WTC11 (cell line): ENCODE data around the gene SFRP2. TPM values are rescaled to one million over a fixed set of nuclear protein-coding genes. Genes with fewer than 3 reads are reported as not detected.

Experiments used
- ATAC-seq: fragments of 200-7000 bp; cut with Tn5 transposase; 2 replicates; pipeline ENCODE4 v1.10.0; 2021; ENCODE audit warnings: mild to moderate bottlenecking, moderate library complexity
- CTCF ChIA-PET: fragments of 300-600 bp; sonication (Branson Sonifier 250); formaldehyde crosslinking; loops from one replicate; lab custom pipeline; 2021; ENCODE audit warnings: antibody characterized with exemption; lab: Charles Lee
- POLR2A ChIA-PET: fragments of 350-600 bp; sonication (Branson Sonifier 250); formaldehyde crosslinking; loops from one replicate; lab custom pipeline; 2021; ENCODE audit warnings: antibody characterized with exemption; lab: Charles Lee
- DNase-seq: peaks from one replicate; pipeline ENCODE4 v3.0.0; 2021; ENCODE audit warnings: low spot score
- H3K27ac Mint-ChIP-seq: 2 replicates; pipeline ENCODE4 v1.8.0; 2021; ENCODE audit warnings: mixed read lengths
- H3K27me3 Mint-ChIP-seq: 2 replicates; pipeline ENCODE4 v1.8.0; 2021; ENCODE audit warnings: low read depth, mild to moderate bottlenecking, moderate library complexity, mixed read lengths
- H3K36me3 Mint-ChIP-seq: 2 replicates; pipeline ENCODE4 v1.8.0; 2021; ENCODE audit warnings: mixed read lengths
- H3K4me1 Mint-ChIP-seq: 2 replicates; pipeline ENCODE4 v1.8.0; 2022; ENCODE audit warnings: mixed read lengths
- H3K4me3 Mint-ChIP-seq: 2 replicates; pipeline ENCODE4 v1.8.0; 2021; ENCODE audit warnings: mild to moderate bottlenecking, moderate library complexity, mixed read lengths
- H3K9me3 Mint-ChIP-seq: 2 replicates; pipeline ENCODE4 v1.8.0; 2021; ENCODE audit warnings: mixed read lengths
- CREM ChIP-seq: sonication (generic); formaldehyde crosslinking; IDR thresholded peaks from 2 replicates; pipeline ENCODE4 v1.8.1; 2022; ENCODE audit warnings: mild to moderate bottlenecking, missing genetic modification reagents, moderate library complexity
- E2F4 ChIP-seq: sonication (generic); formaldehyde crosslinking; IDR thresholded peaks from 2 replicates; pipeline ENCODE4 v1.8.1; 2022; ENCODE audit warnings: low read depth, mild to moderate bottlenecking, moderate library complexity, missing genetic modification reagents, borderline replicate concordance
- ELF4 ChIP-seq: sonication (generic); formaldehyde crosslinking; IDR thresholded peaks from 2 replicates; pipeline ENCODE4 v1.8.1; 2022; ENCODE audit warnings: low read depth, mild to moderate bottlenecking, moderate library complexity, missing genetic modification reagents
- KAT7 ChIP-seq: sonication (generic); formaldehyde crosslinking; IDR thresholded peaks from 2 replicates; pipeline ENCODE4 v1.8.1; 2023; ENCODE audit warnings: missing genetic modification reagents, mild to moderate bottlenecking, borderline replicate concordance
- NFE2L1 ChIP-seq: sonication (generic); formaldehyde crosslinking; IDR thresholded peaks from 2 replicates; pipeline ENCODE4 v1.8.1; 2023; ENCODE audit warnings: missing genetic modification reagents
- NR1H2 ChIP-seq: sonication (generic); formaldehyde crosslinking; IDR thresholded peaks from 2 replicates; pipeline ENCODE4 v1.9.0; 2021; ENCODE audit warnings: mild to moderate bottlenecking, moderate library complexity, missing genetic modification reagents
- OVOL2 ChIP-seq: fragments of 250-450 bp; sonication (Bioruptor Pico); IDR thresholded peaks from 2 replicates; pipeline ENCODE4 v1.9.0; 2021; ENCODE audit warnings: mild to moderate bottlenecking, borderline replicate concordance
- PRDM15 ChIP-seq: sonication (generic); formaldehyde crosslinking; IDR thresholded peaks from 2 replicates; pipeline ENCODE4 v1.8.0; 2022; ENCODE audit warnings: missing genetic modification reagents
- TP53 ChIP-seq: sonication (generic); formaldehyde crosslinking; IDR thresholded peaks from 2 replicates; pipeline ENCODE4 v1.8.1; 2023; ENCODE audit warnings: mild to moderate bottlenecking, missing genetic modification reagents
- USF2 ChIP-seq: sonication (generic); formaldehyde crosslinking; IDR thresholded peaks from 2 replicates; pipeline ENCODE4 v1.8.1; 2023; ENCODE audit warnings: mild to moderate bottlenecking, missing genetic modification reagents, moderate library complexity
- total RNA-seq: library from RNA; stranded (reverse); gene quantifications from 3 replicates; pipeline ENCODE4 v1.2.3, GENCODE V29; 2021
- TF ChIP-seq, protein P1 (sequence below): sonication (generic); formaldehyde crosslinking; IDR thresholded peaks from 2 replicates; pipeline ENCODE4 v1.8.1; 2022; ENCODE audit warnings: low read depth, missing genetic modification reagents, borderline replicate concordance
- TF ChIP-seq, protein P2 (sequence below): fragments of 250-450 bp; sonication (Bioruptor Pico); IDR thresholded peaks from 2 replicates; pipeline ENCODE4 v2.1.2; 2022; ENCODE audit warnings: mild to moderate bottlenecking, moderate library complexity
- TF ChIP-seq, protein P3 (sequence below): fragments of 250-450 bp; sonication (Bioruptor Pico); IDR thresholded peaks from 2 replicates; pipeline ENCODE4 v1.9.0; 2021; ENCODE audit warnings: mild to moderate bottlenecking, borderline replicate concordance
- TF ChIP-seq, protein P4 (sequence below): fragments of 250-450 bp; sonication (Bioruptor Pico); IDR thresholded peaks from 2 replicates; pipeline ENCODE4 v1.9.0; 2021; ENCODE audit warnings: mild to moderate bottlenecking
- TF ChIP-seq, protein P5 (sequence below): sonication (generic); formaldehyde crosslinking; IDR thresholded peaks from 2 replicates; pipeline ENCODE4 v1.8.0; 2022; ENCODE audit warnings: mild to moderate bottlenecking, missing genetic modification reagents
- TF ChIP-seq, protein P6 (sequence below): fragments of 200-600 bp; IDR thresholded peaks from 2 replicates; pipeline ENCODE4 v1.8.0; 2022; ENCODE audit warnings: antibody characterized with exemption

The SFRP2 gene
- total RNA-seq, 1 experiment from 2014 or later, result 417 TPM

DNA sequence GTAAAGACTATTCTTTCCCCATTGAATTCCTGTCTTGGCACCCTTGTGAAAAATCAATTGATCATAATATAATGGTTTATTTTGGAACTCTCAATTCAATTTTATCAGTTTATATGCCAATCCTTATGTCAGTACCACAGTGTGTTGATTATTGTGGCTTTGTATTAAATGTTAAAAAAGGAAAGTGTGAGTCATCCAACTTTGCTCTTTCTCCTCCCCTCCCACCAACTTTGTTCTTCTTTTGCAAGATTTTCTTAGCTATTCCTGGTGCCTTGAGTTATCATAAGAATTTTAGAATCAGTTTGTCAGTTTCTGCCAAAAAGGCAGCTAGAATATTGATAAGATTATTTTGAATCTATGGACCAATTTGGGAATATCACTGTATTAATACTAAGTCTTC lies 17.8 kb downstream of the SFRP2 start (continued):
- TF ChIP-seq, protein P1, sequence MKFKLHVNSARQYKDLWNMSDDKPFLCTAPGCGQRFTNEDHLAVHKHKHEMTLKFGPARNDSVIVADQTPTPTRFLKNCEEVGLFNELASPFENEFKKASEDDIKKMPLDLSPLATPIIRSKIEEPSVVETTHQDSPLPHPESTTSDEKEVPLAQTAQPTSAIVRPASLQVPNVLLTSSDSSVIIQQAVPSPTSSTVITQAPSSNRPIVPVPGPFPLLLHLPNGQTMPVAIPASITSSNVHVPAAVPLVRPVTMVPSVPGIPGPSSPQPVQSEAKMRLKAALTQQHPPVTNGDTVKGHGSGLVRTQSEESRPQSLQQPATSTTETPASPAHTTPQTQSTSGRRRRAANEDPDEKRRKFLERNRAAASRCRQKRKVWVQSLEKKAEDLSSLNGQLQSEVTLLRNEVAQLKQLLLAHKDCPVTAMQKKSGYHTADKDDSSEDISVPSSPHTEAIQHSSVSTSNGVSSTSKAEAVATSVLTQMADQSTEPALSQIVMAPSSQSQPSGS, result no peak
- TF ChIP-seq, protein P2, sequence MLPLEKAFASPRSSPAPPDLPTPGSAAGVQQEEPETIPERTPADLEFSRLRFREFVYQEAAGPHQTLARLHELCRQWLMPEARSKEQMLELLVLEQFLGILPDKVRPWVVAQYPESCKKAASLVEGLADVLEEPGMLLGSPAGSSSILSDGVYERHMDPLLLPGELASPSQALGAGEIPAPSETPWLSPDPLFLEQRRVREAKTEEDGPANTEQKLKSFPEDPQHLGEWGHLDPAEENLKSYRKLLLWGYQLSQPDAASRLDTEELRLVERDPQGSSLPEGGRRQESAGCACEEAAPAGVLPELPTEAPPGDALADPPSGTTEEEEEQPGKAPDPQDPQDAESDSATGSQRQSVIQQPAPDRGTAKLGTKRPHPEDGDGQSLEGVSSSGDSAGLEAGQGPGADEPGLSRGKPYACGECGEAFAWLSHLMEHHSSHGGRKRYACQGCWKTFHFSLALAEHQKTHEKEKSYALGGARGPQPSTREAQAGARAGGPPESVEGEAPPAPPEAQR (CRISPR knock-in tag), result no peak

GRCh38 chr4:153766758-153767157 lies 22.1 kb downstream of the SFRP2 start:
- TF ChIP-seq, protein P2 (CRISPR knock-in tag), result no peak
- TF ChIP-seq, protein P3, sequence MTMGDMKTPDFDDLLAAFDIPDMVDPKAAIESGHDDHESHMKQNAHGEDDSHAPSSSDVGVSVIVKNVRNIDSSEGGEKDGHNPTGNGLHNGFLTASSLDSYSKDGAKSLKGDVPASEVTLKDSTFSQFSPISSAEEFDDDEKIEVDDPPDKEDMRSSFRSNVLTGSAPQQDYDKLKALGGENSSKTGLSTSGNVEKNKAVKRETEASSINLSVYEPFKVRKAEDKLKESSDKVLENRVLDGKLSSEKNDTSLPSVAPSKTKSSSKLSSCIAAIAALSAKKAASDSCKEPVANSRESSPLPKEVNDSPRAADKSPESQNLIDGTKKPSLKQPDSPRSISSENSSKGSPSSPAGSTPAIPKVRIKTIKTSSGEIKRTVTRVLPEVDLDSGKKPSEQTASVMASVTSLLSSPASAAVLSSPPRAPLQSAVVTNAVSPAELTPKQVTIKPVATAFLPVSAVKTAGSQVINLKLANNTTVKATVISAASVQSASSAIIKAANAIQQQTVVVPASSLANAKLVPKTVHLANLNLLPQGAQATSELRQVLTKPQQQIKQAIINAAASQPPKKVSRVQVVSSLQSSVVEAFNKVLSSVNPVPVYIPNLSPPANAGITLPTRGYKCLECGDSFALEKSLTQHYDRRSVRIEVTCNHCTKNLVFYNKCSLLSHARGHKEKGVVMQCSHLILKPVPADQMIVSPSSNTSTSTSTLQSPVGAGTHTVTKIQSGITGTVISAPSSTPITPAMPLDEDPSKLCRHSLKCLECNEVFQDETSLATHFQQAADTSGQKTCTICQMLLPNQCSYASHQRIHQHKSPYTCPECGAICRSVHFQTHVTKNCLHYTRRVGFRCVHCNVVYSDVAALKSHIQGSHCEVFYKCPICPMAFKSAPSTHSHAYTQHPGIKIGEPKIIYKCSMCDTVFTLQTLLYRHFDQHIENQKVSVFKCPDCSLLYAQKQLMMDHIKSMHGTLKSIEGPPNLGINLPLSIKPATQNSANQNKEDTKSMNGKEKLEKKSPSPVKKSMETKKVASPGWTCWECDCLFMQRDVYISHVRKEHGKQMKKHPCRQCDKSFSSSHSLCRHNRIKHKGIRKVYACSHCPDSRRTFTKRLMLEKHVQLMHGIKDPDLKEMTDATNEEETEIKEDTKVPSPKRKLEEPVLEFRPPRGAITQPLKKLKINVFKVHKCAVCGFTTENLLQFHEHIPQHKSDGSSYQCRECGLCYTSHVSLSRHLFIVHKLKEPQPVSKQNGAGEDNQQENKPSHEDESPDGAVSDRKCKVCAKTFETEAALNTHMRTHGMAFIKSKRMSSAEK, result no peak
- TF ChIP-seq ELF4 (CRISPR knock-in tag), result no peak
- TF ChIP-seq NR1H2 (CRISPR knock-in tag), result no peak
- no peak for TF ChIP-seq E2F4 (CRISPR knock-in tag)
- TF ChIP-seq, protein P4, sequence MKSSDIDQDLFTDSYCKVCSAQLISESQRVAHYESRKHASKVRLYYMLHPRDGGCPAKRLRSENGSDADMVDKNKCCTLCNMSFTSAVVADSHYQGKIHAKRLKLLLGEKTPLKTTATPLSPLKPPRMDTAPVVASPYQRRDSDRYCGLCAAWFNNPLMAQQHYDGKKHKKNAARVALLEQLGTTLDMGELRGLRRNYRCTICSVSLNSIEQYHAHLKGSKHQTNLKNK, result no peak
- TF ChIP-seq, protein P5, sequence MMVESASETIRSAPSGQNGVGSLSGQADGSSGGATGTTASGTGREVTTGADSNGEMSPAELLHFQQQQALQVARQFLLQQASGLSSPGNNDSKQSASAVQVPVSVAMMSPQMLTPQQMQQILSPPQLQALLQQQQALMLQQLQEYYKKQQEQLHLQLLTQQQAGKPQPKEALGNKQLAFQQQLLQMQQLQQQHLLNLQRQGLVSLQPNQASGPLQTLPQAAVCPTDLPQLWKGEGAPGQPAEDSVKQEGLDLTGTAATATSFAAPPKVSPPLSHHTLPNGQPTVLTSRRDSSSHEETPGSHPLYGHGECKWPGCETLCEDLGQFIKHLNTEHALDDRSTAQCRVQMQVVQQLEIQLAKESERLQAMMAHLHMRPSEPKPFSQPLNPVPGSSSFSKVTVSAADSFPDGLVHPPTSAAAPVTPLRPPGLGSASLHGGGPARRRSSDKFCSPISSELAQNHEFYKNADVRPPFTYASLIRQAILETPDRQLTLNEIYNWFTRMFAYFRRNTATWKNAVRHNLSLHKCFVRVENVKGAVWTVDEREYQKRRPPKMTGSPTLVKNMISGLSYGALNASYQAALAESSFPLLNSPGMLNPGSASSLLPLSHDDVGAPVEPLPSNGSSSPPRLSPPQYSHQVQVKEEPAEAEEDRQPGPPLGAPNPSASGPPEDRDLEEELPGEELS (CRISPR knock-in tag), result no peak
- TF ChIP-seq, protein P6, sequence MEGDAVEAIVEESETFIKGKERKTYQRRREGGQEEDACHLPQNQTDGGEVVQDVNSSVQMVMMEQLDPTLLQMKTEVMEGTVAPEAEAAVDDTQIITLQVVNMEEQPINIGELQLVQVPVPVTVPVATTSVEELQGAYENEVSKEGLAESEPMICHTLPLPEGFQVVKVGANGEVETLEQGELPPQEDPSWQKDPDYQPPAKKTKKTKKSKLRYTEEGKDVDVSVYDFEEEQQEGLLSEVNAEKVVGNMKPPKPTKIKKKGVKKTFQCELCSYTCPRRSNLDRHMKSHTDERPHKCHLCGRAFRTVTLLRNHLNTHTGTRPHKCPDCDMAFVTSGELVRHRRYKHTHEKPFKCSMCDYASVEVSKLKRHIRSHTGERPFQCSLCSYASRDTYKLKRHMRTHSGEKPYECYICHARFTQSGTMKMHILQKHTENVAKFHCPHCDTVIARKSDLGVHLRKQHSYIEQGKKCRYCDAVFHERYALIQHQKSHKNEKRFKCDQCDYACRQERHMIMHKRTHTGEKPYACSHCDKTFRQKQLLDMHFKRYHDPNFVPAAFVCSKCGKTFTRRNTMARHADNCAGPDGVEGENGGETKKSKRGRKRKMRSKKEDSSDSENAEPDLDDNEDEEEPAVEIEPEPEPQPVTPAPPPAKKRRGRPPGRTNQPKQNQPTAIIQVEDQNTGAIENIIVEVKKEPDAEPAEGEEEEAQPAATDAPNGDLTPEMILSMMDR, result no peak
- TF ChIP-seq USF2 (CRISPR knock-in tag), result no peak
- no peak for TF ChIP-seq KAT7 (CRISPR knock-in tag)
- TF ChIP-seq NFE2L1 (CRISPR knock-in tag), result no peak
- no peak for TF ChIP-seq PRDM15 (CRISPR knock-in tag)
- no peak for TF ChIP-seq TP53 (CRISPR knock-in tag)
- no peak for TF ChIP-seq OVOL2 (CRISPR knock-in tag)
- TF ChIP-seq CREM (CRISPR knock-in tag), result no peak
- DNase-seq, result no peak
- peaks cover 14% of the 10 kb centered on the region for H3K36me3 Mint-ChIP-seq
- H3K27ac Mint-ChIP-seq, result no peak overlapping the region
- POLR2A ChIA-PET, result no interaction called here
- no peaks in the 10 kb centered on the region for H3K27me3 Mint-ChIP-seq
- ATAC-seq, result no peak
- H3K9me3 Mint-ChIP-seq, result peaks cover 18% of the 10 kb centered on the region
- CTCF ChIA-PET, result no interaction called here
- peaks cover 22% of the 10 kb centered on the region for H3K4me1 Mint-ChIP-seq
- H3K4me3 Mint-ChIP-seq, result no peak overlapping the region
